MCF 10A (cell line): ENCODE data around the gene TMEM271. TPM values are rescaled to one million over a fixed set of nuclear protein-coding genes. Genes with fewer than 3 reads are reported as not detected.

Experiments used
- BruUV-seq: library from RNA; stranded (reverse); fragments of 400-500 nt; replicated peaks from 2 replicates; lab custom pipeline; 2021; lab: Mats Ljungman, UMichigan
- CTCF ChIA-PET: fragments of 300-600 bp; sonication (Branson Sonifier 250); formaldehyde crosslinking; extraction: SDS; loops from one replicate; lab custom pipeline; 2021; ENCODE audit warnings: antibody characterized with exemption, inconsistent platforms; lab: Yijun Ruan, JAX
- POLR2A ChIA-PET: fragments of 300-600, 350-650 bp; sonication (Branson Sonifier 250); formaldehyde crosslinking; extraction: SDS; loops from one replicate; lab custom pipeline; 2020; ENCODE audit warnings: antibody characterized with exemption, inconsistent platforms; lab: Yijun Ruan, JAX
- DNase-seq: peaks from one replicate; pipeline ENCODE4 v3.0.0-alpha.2; 2018; ENCODE audit not compliant: unreplicated experiment
- H3K27ac Mint-ChIP-seq: one replicate; pipeline ENCODE4 v1.8.0; 2022; ENCODE audit warnings: mild to moderate bottlenecking, low read depth, mixed read lengths; ENCODE audit not compliant: unreplicated experiment
- H3K27me3 Mint-ChIP-seq: one replicate; pipeline ENCODE4 v1.8.0; 2022; ENCODE audit warnings: mixed read lengths; ENCODE audit not compliant: insufficient read depth, unreplicated experiment
- H3K36me3 Mint-ChIP-seq: one replicate; pipeline ENCODE4 v1.8.0; 2022; ENCODE audit warnings: mild to moderate bottlenecking, moderate library complexity, mixed read lengths; ENCODE audit not compliant: insufficient read depth, unreplicated experiment
- H3K4me1 Mint-ChIP-seq: one replicate; pipeline ENCODE4 v1.8.0; 2022; ENCODE audit warnings: mixed read lengths; ENCODE audit not compliant: insufficient read depth, unreplicated experiment
- H3K4me3 Mint-ChIP-seq: one replicate; pipeline ENCODE4 v1.8.0; 2022; ENCODE audit warnings: mild to moderate bottlenecking, moderate library complexity, mixed read lengths; ENCODE audit not compliant: unreplicated experiment
- H3K9me3 Mint-ChIP-seq: one replicate; pipeline ENCODE4 v1.8.0; 2022; ENCODE audit warnings: mixed read lengths; ENCODE audit not compliant: unreplicated experiment
- intact Hi-C: fragments of 100-400 bp; cut with micrococcal nuclease; formaldehyde crosslinking; loops from 2 replicates; pipeline ENCODE4 v1.14.1; 2022
- total RNA-seq: library from RNA; stranded (reverse); gene quantifications from 2 replicates; pipeline ENCODE4 v1.2.3, GENCODE V29; 2022
- TF ChIP-seq, protein P1 (sequence below): fragments of 200-600 bp; IDR thresholded peaks from one replicate; pipeline ENCODE4 v1.8.0; 2022; ENCODE audit warnings: antibody characterized with exemption, mild to moderate bottlenecking; ENCODE audit not compliant: unreplicated experiment

Gene TMEM271
- total RNA-seq, 1 experiment from 2014 or later, result not detected

DNA sequence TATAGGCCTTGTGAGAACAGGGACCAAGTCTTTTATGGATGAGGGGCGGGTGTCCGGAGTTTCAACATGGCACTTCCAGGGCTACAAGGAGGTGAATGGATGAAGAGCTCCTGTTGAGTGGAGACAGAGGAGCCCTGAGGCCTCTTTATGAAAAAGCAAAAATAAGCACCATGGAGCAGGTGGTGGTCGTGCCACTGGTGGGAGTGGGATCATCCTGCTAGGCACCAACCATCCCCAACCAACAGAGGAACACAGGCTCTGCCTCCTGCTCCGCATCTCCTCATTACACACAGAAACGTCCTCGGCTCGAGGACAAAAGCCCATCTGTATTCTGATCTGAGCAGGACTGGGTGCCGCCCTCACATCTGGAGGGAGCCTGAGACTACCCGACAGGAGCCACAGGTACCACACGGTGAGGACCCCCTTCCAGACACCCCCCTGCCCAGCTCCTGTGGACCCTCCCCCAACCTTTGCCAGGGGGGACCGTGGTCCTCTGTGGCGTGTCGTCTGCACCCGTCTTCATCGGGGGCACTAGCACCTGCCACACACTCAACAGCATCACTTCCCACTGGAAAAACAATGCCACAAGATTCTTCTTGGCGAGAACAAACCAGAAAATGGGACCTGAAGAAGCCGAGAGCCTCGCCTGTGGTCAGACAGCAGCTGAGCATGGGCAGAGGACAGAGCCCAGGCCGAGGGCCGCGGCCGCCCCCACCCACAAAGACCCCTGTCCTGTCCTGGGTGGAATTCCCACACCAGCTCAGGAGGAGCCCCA lies 45.4 kb upstream of the TMEM271 start:
- no peaks in the 10 kb centered on the region for H3K36me3 Mint-ChIP-seq
- ChIA-PET POLR2A (interaction anchor here (1.0 kb wide), 1 partner anchor 11 kb away, joined by 3 read pairs; no protein-coding TSS in a partner anchor), CTCF (no interaction called here)
- TF ChIP-seq, protein P1, sequence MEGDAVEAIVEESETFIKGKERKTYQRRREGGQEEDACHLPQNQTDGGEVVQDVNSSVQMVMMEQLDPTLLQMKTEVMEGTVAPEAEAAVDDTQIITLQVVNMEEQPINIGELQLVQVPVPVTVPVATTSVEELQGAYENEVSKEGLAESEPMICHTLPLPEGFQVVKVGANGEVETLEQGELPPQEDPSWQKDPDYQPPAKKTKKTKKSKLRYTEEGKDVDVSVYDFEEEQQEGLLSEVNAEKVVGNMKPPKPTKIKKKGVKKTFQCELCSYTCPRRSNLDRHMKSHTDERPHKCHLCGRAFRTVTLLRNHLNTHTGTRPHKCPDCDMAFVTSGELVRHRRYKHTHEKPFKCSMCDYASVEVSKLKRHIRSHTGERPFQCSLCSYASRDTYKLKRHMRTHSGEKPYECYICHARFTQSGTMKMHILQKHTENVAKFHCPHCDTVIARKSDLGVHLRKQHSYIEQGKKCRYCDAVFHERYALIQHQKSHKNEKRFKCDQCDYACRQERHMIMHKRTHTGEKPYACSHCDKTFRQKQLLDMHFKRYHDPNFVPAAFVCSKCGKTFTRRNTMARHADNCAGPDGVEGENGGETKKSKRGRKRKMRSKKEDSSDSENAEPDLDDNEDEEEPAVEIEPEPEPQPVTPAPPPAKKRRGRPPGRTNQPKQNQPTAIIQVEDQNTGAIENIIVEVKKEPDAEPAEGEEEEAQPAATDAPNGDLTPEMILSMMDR, result no peak
- H3K9me3 Mint-ChIP-seq, result no peaks in the 10 kb centered on the region
- no peak for DNase-seq
- H3K4me1 Mint-ChIP-seq, result peaks cover 11% of the 10 kb centered on the region
- H3K27me3 Mint-ChIP-seq, result peaks cover 31% of the 10 kb centered on the region
- BruUV-seq, result no TSS peak
- no peak overlapping the region for H3K27ac Mint-ChIP-seq
- no peak overlapping the region for H3K4me3 Mint-ChIP-seq
- intact Hi-C loops, result no loop called here

DNA sequence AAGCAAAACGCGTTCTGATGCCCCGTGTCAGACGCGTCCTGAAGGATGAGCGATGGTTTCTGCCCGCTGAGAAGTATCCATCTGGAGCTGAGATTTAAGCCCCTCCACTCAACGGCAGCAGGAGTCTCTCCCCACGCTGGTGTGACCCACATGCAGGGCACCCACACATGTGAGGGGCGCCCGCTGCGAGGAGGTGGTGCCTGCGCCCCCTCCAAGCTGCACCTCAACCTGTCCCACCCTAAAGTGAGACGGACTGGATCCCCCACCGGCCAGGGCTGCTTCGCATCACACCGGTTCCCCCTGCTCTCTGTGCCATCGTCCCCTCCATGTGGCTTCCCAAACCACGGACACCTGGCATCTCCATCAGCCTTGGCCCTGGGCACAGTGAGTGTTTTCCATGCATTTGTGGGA lies 44.8 kb upstream of the TMEM271 start:
- Mint-ChIP-seq H3K4me3 (no peak overlapping the region), H3K27ac (no peak overlapping the region), H3K27me3 (peaks cover 37% of the 10 kb centered on the region), H3K36me3 (no peaks in the 10 kb centered on the region), H3K9me3 (no peaks in the 10 kb centered on the region), H3K4me1 (peaks cover 16% of the 10 kb centered on the region)
- ChIA-PET POLR2A (no interaction called here), CTCF (interaction anchor here (1.0 kb wide), 1 partner anchor 22 kb away, joined by 3 read pairs; no protein-coding TSS in a partner anchor)
- no TSS peak for BruUV-seq
- TF ChIP-seq, protein P1, result no peak
- intact Hi-C loops, result no loop called here
- no peak for DNase-seq

DNA sequence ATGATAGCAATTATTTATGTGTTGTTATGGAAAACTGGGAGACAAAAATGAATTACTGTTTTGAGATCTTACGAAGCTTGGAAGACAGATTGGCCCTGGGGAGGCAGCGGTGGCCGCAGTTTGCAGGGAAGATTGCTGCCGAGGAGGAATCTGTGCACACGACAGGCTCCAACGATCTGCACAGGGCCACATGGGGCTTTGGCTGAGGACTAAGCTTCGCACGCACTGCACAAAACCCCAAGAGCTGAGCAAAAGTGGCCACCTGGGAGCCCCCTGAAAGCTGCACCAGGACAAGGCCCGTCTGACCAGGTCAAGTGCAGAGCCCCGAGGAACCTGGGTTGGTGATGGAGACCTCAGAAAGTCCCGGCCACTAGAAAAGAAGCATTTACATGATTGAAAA lies 44.1 kb upstream of the TMEM271 start:
- H3K4me3 Mint-ChIP-seq, result no peak overlapping the region
- intact Hi-C loops, result no loop called here
- H3K27me3 Mint-ChIP-seq, result peaks cover 44% of the 10 kb centered on the region
- CTCF ChIA-PET, result interaction anchor here (0.8 to 1.1 kb wide), 3 partner anchors 14 to 64 kb away, joined by 3 to 4 read pairs (median 3); no protein-coding TSS in a partner anchor
- no peaks in the 10 kb centered on the region for H3K36me3 Mint-ChIP-seq
- peaks cover 22% of the 10 kb centered on the region for H3K4me1 Mint-ChIP-seq
- TF ChIP-seq, protein P1, result no peak
- no peak overlapping the region for H3K27ac Mint-ChIP-seq
- POLR2A ChIA-PET, result no interaction called here
- DNase-seq, result no peak
- no TSS peak for BruUV-seq
- no peaks in the 10 kb centered on the region for H3K9me3 Mint-ChIP-seq

DNA sequence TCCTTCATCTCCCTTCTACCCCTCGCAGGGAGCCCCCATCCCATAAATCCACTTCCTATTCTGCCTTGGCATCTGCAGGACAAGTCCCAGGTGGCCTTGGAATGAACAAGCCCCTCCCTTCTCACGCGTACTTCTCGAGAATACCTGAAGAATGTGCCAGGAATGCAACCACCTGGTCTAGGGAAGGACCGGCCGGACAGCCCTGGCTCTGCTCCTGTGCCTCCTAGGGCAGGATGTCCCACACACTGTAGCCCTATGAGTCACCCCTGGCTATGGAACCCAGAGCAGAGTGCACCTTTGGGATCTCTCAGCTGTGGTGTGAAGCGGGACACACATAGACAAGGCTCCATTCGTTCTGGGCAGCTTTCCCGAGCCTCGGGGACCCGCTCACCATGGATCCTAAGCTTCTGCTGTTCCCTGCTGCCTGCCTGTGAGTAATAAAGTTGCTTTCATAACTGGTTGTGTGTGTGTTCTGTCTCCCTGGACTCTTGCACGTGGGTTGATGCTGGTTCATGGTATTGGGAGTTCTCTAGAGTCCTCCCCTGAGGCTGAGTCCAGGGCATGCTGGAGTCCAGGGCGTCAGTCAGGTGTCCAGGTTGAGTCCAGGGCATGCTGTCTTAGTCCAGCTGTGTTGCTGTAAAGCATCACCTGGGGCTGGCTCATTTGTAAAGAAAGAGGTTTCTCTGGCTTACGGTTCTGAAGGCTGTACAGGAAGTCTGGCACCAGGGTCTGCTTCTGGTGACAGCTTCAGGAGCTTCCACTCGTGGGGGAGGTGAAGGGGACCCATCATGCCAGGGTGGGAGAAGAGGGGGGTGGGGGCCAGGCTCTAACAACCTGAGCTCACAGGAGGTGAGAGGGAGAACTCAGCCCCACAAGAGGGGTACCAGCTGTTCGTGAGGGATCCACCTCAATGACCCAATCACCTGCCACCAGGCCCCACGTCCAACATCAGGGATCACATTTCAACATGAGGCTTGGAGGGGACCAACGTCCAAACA lies 41.8 kb upstream of the TMEM271 start:
- peak; percentile 58 for DNase-seq
- ChIA-PET CTCF (no interaction called here), POLR2A (interaction anchor here (1.0 to 1.7 kb wide), 3 partner anchors 15 to 315 kb away, joined by 3 to 7 read pairs (median 7); partner anchors contain the start of genes ATP5ME, MYL5 and TMEM175)
- H3K27ac Mint-ChIP-seq, result no peak overlapping the region
- intact Hi-C loops, result no loop called here
- H3K27me3 Mint-ChIP-seq, result peaks cover 66% of the 10 kb centered on the region
- TF ChIP-seq, protein P1, result no peak
- BruUV-seq, result no TSS peak
- no peaks in the 10 kb centered on the region for H3K36me3 Mint-ChIP-seq
- peak overlapping the region; percentile 13 for H3K4me3 Mint-ChIP-seq
- no peaks in the 10 kb centered on the region for H3K9me3 Mint-ChIP-seq
- H3K4me1 Mint-ChIP-seq, result peaks cover 22% of the 10 kb centered on the region
